NOMO-1 (cell line): ENCODE data around the gene PCNX3.
"Not testable (repeated sequence)": the region's sequence is repeated elsewhere in the genome, so short reads cannot be mapped to it uniquely, and the experiment has no call there.

Experiments
- DNase-seq, 2 experiments: peaks; one replicate each; lab custom pipeline; 2025; ENCODE audit not compliant: unreplicated experiment in 2 of 2; lab: John Stamatoyannopoulos, UW

The PCNX3 gene

DNA sequence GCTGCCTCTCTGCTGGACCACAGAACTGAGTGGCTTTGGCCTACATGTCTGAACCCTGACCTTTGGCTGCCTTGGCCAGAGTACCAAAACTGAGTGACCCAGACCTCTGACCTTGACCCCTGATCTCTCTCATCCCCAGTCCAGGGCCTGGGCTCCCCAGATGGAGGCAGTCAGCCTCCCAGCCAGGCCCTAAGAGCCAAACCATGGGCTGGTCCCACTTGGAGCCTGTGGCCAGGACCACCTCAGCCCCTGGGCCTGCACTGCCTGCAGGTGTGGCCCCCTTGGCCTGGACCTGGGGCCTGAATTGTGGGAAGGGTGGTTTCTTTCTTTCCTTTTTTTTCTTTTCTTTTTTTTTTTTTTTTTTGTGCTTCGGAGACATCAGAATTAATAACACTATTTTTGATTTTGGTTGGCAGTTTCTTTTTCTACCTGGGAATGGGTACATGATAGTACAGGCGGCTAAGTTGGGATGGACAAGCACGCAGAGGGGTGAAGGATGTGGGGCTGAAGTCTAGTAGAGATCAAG, 21.5 kb downstream of the PCNX3 start:
- DNase-seq, result no peak

DNA sequence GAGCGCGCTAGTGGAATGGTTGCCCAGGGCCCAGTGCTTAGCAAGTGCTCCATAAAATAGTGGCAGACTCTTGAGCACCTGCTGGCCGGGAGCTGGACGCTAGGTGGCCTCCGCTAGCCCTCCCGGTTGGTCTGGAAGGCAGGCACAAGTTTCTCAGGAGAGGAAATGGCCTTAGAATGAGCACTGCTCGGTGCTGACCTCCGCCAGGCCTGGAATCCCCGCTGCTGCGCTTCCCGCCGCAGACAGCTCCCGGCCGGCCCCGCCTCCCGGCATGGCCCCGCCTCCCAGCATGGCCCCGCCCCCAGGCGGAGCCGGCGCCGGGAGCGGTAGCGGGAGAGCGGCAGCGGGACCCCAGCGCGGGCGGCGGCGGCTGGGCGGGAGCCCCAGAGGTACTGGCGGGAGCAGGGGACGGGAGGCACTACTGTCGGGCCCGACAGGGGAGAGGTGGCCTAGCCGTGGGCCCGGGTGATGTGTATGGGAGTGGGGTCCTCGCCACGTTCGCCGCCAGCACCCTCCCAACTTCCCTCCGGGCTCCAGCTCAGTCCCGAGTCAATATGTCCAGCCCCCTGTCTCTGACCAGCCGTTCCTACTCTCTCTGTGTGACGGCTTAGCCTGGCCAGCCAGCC, 22.3 kb downstream of the PCNX3 start, which contains the start of gene SIPA1:
Gene SIPA1, plus strand, starts transcription at position 308 of the 626 bp plus-strand sequence. CDS start 2,821 bp downstream, outside the sequence.
- DNase-seq, result peak; percentile 39 to 61

DNA sequence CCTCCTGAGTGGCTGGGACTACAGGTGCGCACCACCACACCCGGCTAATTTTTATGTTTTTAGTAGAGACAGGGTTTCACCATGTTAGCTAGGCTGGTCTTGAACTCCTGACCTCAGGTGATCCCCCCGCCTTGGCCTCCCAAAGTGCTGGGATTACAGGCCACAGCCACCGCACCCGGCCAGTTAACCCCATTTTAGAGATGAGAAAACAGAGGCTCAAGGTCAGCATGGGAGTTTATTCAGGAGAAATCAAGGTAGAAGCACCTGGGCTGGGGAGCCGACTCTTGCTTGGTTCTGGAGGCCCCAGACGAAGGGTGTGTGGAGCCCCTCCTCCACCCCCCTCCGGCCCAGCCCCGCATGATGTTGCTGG, 23.6 kb downstream of the PCNX3 start:
- DNase-seq, result not testable (repeated sequence)

DNA sequence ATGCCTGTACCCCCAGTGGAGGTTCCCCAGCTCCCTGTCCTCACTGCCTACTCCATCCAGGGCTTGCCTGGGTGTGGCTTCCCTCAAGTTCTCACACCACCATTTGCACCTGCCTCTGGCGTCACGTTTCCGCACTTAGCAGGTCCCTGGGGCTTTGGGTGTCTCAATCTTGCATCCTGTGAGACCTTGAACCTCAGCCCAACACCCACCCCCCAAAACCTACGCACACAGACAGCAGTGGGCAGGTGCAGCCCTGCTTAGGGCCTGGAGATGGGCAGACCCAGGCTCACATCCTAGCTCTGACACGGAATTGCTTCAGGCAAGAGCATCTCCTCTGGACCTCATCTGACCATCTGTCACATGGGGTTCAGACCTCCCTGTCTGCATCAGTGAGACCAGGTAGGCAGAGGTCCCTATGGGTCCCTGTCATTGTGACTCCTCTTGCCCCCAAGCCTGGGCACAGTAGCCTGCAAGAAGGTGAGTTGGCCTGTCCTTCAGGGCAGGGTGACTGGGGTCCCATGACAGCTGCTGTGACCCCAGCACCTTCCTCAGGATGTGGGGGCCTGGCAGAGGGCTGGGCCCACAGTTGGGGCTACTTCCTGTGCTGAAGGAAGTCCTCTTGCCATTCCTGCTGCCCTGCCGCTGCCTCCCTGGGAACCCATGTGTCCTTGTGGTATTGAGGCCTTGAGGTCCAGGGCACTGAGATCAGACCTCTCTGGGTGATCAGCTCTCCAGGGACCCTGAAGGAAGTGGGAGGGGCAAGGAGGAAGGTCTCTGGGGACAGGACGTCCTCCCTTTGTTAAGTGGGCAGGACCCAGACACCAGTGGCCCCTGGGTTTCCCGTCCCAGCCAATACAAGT, 24.3 kb downstream of the PCNX3 start:
- DNase-seq, result peak in 1 of 2 experiments; percentile 7

DNA sequence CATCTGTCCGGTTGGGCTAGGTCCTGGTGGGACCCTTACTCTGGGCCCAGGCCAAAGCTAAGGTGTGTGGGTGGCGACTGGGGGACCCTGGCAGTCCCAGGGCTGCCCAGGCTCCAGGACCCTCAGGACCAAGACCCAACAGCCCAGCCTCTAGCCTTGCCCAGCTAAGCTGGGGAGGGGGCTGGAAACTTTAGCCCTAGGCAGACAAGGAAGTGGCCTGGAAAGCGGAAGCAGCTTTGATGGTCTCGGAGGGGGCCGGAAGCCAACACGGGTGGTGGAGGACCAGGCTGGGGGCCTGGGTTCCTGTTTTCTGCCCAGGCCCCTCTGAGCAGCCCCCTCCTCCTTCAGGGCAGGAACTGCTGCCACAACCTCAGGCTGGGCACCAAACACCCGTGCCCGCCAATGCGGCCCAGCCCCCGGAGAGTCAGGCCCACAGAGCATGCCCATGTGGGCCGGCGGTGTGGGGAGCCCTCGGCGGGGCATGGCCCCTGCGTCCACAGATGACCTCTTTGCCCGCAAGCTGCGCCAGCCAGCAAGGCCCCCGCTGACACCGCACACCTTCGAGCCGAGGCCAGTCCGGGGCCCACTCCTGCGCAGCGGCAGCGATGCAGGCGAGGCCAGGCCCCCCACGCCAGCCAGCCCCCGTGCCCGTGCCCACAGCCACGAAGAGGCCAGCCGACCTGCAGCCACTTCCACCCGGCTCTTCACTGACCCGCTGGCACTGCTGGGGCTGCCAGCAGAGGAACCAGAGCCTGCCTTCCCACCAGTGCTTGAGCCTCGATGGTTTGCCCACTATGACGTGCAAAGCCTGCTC, 25.1 kb downstream of the PCNX3 start:
- DNase-seq, result peak; percentile 74 to 86

DNA sequence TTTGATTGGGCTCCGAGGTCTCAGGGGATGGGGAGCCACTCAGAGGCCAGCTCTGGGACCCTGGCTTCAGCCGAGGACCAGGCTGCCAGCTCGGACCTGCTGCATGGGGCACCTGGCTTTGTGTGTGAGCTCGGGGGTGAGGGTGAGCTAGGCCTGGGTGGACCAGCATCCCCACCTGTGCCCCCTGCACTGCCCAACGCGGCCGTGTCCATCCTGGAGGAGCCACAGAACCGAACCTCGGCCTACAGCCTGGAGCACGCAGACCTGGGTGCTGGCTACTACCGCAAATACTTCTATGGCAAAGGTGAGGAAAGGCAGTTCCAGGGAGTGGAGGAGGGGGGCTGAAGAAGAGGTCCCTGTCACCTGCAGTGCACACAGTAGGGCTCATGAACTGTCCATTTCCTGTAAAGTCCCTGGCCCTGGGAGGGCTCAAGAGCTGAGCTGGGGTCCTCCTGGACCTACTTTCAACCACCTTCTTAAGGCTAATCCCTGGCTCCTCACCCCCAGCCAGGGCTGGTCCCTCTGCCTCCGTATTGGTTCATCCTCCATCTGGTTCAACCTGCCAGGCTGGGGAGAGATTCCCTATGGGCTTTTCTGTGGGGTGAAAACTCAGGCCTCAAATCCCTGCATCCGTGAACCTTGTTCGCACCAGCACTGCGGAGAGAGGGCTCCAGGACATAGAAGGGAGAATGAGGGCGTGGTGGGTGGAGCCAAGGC, 25.9 kb downstream of the PCNX3 start:
- DNase-seq, result no peak

DNA sequence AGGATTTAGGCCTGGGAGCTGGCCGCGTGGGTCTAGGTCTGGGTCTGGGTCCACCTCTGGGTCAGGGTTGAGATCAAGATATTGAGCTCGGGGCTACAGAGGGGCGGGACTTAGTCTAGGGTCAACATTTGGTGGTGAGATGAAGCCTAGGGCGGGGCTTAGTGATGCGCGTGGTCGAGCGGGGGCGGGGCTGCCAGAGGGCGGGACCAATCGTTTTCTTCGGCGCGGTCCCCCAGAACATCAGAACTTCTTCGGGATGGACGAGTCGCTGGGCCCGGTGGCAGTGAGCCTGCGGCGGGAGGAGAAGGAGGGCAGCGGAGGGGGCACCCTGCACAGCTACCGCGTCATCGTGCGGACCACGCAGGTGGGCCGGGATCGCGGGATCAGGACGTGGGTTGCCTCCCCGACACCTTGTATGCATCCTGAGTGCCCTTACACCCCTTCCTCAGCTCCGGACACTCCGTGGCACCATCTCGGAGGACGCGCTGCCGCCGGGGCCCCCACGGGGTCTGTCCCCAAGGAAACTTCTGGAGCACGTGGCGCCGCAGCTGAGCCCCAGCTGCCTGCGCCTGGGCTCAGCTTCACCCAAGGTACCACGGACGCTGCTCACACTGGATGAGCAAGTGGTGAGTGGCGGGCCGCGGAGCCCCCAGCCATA, 26.6 kb downstream of the PCNX3 start:
- no peak for DNase-seq

DNA sequence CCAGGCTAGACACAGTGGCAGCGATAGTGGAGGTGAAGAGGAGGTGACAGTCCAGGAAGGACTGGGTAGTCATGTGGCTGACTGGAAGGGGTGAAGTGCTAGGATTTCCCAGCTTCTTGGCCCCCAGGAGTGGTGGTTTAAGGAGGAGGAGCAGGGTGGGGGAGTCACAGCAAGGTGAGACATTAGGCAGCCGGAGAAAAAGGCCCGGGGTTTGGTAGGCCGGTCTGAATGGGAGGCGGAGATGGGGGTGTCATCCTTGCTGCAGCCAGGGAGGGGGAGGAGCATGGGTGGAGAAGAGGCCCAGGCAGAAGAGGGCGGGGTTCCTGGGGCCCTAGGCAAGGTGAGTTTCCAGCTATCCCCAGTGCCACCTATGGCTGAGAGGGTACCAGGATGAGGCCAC, 28.4 kb downstream of the PCNX3 start:
- DNase-seq, result no peak

DNA sequence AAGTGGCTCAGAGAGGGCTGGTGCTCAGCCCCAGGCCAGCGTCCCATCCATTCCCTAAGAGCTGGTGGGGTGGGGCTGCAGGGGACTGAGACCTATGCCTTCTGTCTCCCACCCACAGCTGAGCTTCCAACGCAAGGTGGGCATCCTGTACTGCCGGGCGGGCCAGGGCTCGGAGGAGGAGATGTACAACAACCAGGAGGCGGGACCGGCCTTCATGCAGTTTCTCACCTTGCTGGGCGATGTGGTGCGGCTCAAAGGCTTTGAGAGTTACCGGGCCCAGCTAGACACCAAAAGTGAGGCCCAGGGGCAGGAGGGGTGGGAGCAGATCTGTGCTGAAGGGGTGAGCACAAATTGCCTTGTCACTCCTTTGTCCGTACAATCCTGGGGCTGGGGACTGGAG, 29.3 kb downstream of the PCNX3 start:
- no peak for DNase-seq

DNA sequence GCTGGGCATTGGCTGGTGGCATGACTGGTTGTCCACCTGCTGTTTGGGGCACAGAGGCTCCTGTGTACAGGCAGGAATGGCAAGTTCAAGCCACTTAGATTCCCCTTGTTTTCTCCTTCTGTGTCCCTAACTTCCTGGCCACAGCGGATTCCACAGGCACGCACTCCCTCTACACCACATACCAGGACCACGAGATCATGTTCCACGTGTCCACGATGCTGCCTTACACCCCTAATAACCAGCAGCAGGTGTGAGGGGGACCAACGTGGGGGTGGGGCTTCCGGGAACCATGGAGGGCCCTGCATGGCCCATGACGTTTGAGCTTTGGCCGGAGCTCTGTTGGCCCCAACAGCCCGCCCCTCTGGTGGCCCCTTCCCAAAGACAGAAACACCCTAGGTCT, 30.1 kb downstream of the PCNX3 start:
- no peak for DNase-seq

DNA sequence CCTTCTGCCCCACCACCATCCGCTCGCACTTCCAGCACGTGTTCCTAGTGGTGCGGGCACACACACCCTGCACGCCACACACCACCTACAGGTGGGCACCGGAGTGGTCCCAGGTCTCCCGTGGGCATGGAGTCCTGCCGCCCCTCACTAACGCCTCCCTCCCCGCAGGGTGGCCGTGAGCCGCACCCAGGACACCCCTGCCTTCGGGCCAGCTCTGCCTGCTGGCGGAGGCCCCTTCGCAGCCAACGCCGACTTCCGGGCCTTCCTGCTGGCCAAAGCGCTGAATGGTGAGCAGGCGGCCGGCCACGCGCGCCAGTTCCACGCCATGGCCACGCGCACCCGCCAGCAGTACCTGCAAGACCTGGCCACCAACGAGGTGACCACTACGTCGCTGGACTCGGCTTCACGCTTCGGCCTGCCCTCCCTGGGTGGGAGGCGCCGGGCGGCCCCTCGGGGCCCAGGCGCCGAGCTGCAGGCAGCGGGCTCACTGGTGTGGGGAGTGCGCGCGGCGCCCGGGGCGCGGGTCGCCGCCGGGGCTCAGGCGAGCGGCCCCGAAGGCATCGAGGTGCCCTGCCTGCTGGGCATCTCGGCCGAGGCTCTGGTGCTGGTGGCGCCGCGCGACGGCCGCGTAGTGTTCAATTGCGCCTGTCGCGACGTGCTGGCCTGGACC, 30.8 kb downstream of the PCNX3 start:
- DNase-seq, result no peak

DNA sequence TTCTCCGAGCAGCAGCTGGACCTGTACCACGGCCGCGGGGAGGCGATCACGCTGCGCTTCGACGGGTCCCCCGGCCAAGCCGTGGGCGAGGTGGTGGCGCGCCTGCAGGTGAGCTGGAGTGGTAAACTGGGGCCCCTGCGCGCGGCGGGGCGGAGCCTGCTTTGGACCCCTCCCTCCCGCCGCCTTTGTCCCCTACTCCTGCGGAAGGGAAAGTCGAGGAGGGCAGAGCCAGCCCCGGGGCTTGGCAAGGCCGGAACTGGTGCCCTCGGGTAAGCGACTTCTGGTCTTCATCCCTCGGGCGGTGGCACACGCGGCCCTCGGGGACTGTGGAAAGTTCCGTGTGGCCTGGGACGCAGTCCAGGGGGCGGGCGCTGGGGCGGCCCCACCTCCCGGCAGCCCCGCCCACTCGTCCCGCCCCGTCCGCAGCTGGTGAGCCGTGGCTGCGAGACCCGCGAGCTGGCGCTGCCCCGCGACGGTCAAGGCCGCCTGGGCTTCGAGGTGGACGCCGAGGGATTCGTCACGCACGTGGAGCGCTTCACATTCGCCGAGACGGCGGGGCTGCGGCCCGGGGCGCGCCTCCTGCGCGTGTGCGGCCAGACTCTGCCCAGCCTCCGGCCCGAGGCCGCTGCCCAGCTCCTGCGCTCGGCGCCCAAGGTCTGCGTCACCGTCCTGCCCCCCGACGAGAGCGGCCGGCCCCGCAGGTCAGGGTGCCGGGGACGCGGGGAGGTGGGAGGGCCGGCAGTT, 31.6 kb downstream of the PCNX3 start:
- DNase-seq, result no peak

DNA sequence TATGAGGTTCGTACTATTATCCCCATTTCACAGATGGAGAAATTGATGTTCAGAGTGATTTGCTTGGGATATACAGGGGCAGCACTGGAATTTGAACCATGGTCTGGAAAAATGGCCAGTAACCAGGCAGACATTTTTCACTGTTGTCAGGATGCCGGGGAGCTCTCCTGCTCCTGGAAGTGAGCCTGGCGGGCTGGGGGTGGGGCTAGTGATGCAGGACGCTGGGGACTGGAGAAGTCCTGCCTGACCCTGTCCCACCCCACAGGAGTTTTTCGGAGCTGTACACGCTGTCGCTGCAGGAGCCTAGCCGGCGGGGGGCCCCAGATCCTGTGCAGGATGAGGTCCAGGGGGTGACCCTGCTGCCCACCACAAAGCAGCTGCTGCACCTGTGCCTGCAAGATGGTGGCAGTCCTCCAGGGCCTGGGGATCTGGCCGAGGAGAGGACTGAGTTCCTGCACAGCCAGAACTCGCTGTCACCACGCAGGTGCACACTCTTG, 33.5 kb downstream of the PCNX3 start:
- DNase-seq, result no peak

DNA sequence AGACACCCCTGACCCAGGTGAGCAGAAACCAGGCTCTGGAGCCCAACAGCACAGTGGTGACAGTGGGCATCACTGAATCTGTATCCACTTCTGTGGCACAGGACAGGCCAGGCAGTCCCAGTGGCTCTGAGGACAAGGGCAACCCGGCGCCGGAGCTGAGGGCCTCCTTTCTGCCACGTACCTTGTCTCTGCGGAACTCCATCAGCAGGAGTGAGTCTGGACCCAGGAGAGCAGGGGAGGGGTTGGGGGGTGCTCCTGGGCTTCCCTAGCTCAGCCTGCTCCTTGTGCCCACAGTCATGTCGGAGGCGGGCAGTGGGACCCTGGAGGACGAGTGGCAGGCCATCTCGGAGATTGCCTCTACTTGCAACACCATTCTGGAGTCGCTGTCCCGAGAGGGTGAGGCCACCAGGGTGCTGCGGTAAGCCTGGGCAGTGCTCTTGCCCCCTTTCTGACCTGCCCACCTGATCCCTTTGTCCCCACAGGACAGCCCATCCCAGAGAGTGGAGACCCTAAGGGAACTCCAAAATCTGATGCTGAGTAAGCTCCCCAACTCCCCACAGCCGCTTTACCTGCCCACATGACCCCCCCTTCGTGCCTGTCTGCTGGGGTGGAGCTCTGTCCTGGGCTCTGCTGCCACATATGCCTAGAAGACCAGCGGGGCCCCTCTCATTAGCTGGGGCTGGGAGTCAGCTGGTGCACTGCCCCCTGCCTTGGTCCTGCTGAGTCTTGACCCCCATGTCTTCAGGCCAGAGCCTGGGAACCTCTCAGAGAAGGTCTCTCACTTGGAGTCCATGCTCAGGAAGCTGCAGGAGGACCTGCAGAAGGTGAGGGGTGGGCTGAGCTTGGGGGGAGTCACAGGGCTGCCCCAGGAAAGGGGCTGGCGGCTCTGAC, 34.3 kb downstream of the PCNX3 start:
- no peak for DNase-seq

DNA sequence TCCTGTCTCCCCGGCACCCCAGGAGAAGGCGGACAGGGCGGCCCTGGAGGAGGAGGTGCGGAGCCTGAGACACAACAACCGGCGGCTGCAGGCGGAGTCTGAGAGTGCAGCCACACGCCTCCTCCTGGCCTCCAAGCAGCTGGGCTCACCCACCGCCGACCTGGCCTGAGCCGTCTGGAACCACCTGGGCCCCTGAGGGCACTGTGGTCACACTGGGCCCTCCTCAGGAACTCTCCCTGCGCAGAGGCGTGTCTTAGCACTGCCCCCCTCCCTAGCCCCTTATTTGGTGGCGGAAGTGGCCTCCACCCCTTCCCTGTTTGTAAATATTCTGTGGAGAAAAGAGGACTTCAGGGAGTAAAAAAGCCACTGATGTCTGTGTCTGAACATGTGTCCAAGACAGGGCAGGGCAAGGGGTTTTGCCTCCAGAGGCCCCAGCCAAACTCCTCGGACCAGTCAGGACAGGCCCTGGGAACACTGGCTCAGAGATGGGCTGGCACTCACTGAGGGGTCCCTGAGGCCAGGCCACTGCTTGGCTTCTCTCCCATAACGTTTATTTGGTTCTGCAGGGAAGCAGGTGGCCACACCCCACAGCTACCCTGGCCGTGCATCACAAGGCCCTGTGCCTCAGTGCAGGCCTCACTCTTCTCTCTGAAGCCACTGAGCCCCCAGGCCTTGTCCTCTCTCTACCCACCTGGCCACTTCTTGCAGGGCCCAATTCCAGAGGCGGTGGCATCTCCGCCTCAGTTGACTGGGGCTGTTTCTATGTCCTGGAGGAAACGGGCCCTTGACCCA, 35.2 kb downstream of the PCNX3 start:
- no peak for DNase-seq

DNA sequence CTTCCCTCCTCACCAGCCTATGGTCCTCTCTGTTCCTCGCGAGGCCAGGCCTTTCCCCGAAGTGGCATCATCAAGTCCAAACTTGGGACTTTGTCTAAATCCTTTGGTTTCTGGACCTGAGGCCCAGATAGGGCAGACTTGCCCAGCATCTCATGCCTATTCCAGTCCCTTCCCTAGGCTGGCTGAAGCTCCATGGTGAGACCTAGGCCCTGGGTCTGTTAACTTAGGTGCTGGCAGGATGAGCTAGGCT, 35.7 kb downstream of the PCNX3 start:
- DNase-seq, result no peak
